Right atrium auricular region (tissue), 2 donors: ENCODE results near the gene CORO2A. TPM values are rescaled to one million over a fixed set of nuclear protein-coding genes. Genes with fewer than 3 reads are reported as not detected.
"Not testable (repeated sequence)": the region's sequence is repeated elsewhere in the genome, so short reads cannot be mapped to it uniquely, and the experiment has no call there.

ENCODE experiments used
- DNase-seq: peaks from one replicate; pipeline ENCODE4 v3.0.0-alpha.2; 2019; ENCODE audit warnings: low spot score
- H3K27ac ChIP-seq, 2 donors: fragments of 200-600 bp; sonication (generic); 1 replicate in 1 of 2; 2 replicates in 1 of 2; pipeline ENCODE4 v1.5.1; 2016 to 2019
- H3K27me3 ChIP-seq, 2 donors: fragments of 200-600 bp; sonication (generic); one replicate each; pipeline versions ENCODE4 v1.5.1 to v1.6.0; 2017 to 2019
- H3K36me3 ChIP-seq: fragments of 200-600 bp; sonication (generic); one replicate; pipeline ENCODE4 v1.5.1; 2016
- H3K4me1 ChIP-seq, 2 donors: fragments of 200-600 bp; sonication (generic); one replicate each; pipeline versions ENCODE4 v1.5.1 to v1.6.0; 2017 to 2019
- H3K4me3 ChIP-seq, 2 donors: fragments of 200-600 bp; sonication (generic); 1 replicate in 1 of 2; 2 replicates in 1 of 2; pipeline ENCODE4 v1.5.1; 2017 to 2019; ENCODE audit warnings: mild to moderate bottlenecking in 1 of 2, moderate library complexity in 1 of 2
- H3K9me3 ChIP-seq, 2 donors: fragments of 200-600 bp; sonication (generic); one replicate each; pipeline ENCODE4 v1.5.1; 2019
- total RNA-seq, 2 donors: library from RNA; depleted of rRNA; stranded (reverse); fragments of >200 nt; gene quantifications; one replicate each; pipeline ENCODE4 v1.1.0, GENCODE V29; 2016
- TF ChIP-seq, protein P1 (sequence below), 2 donors: fragments of 200-600 bp; sonication (generic); IDR thresholded peaks; one replicate each; pipeline ENCODE4 v1.5.1; 2019; ENCODE audit warnings: antibody characterized with exemption in 2 of 2

Gene CORO2A
- total RNA-seq, 2 donors from 2014 or later: 0.39 to 0.44 TPM

DNA sequence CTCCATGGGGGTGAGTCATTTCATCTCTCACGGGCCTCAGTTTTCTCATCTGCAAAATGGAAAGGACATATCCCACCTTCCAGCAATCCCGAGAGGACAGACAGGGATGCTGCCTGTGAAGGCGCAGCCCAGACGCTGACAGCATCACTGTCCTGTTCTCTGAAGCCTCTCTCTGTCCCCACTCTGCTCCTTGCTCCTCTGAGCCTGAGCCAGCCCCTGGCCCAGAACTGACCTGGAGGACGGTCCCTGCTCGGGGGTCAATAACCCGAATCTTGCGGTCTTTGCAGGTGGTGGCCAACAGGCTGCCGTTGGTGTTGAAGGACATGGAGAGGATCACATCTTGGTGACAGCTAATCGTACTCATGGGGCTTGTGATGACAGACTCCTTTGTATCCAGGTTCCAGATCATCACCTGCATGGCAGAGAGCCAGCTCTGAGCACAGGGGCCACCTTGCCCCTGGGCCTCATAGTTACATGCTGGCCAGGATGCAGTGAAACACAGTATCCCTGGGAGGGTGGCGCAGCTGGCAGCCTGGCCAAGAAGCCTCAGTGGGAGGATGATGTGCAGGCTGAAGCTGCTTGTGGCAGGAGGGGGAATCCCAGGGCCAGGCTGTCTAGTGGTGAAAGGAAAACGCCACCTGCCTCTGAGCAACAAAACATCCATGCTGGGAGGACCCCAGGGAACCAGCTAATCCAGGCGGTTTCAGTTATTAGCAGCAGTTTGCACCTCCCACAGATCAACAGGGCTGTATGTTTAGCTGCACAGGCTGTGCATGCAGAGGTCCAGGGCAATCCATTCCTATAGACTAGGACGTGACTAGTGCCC is 59.4 kb downstream of the CORO2A start:
- Histone ChIP-seq H3K4me1 (no peaks in the 10 kb centered on the region), H3K27ac (no peak overlapping the region), H3K4me3 (no peak overlapping the region), H3K27me3 (no peaks in the 10 kb centered on the region), H3K36me3 (no peaks in the 10 kb centered on the region), H3K9me3 (no peaks in the 10 kb centered on the region)
- no peak for DNase-seq
- TF ChIP-seq, protein P1, sequence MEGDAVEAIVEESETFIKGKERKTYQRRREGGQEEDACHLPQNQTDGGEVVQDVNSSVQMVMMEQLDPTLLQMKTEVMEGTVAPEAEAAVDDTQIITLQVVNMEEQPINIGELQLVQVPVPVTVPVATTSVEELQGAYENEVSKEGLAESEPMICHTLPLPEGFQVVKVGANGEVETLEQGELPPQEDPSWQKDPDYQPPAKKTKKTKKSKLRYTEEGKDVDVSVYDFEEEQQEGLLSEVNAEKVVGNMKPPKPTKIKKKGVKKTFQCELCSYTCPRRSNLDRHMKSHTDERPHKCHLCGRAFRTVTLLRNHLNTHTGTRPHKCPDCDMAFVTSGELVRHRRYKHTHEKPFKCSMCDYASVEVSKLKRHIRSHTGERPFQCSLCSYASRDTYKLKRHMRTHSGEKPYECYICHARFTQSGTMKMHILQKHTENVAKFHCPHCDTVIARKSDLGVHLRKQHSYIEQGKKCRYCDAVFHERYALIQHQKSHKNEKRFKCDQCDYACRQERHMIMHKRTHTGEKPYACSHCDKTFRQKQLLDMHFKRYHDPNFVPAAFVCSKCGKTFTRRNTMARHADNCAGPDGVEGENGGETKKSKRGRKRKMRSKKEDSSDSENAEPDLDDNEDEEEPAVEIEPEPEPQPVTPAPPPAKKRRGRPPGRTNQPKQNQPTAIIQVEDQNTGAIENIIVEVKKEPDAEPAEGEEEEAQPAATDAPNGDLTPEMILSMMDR (IDR thresholded peaks at IDR 0.05): no peak

DNA sequence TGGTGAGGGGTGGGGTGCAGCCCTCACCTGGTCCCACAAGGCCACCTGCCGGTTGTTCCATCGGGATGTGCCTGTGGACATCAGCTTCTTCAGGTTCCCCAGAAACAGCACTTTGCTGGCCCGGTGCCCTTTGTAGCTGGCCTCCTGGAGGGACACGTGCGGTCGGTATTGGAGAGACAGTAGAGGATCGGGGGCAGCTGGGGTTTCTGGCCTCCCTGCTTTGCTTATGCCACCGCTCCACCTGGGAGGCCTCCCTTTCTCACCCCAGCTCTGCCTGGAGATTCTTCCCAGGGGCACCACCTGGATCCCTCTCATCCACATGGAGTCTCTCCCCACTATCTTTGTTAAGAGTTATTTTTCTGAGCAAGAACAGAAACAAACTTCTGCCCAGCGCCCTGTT is 60.3 kb downstream of the CORO2A start:
- TF ChIP-seq, protein P1 (IDR thresholded peaks at IDR 0.05): no peak

GRCh38 chr9:98130576-98131228 is 61.7 kb downstream of the CORO2A start:
- TF ChIP-seq, protein P1 (IDR thresholded peaks at IDR 0.05): no peak
- Histone ChIP-seq H3K4me1 (no peaks in the 10 kb centered on the region), H3K9me3 (no peaks in the 10 kb centered on the region), H3K27ac (no peak overlapping the region), H3K4me3 (no peak overlapping the region), H3K36me3 (no peaks in the 10 kb centered on the region), H3K27me3 (no peaks in the 10 kb centered on the region)
- no peak for DNase-seq

More for the DNA sequence above, 60.3 kb downstream of the CORO2A start:
- Histone ChIP-seq H3K9me3 (no peaks in the 10 kb centered on the region), H3K4me1 (no peaks in the 10 kb centered on the region), H3K36me3 (no peaks in the 10 kb centered on the region), H3K27ac (no peak overlapping the region), H3K4me3 (no peak overlapping the region), H3K27me3 (no peaks in the 10 kb centered on the region)
- DNase-seq: no peak

- not testable (repeated sequence) for H3K27me3 ChIP-seq, H3K4me1 ChIP-seq, H3K36me3 ChIP-seq, H3K4me3 ChIP-seq, DNase-seq, H3K27ac ChIP-seq, H3K9me3 ChIP-seq
Measured at GRCh38 chr9:98130060-98130459, 62.4 kb downstream of the CORO2A start.

- H3K27ac ChIP-seq: no peak overlapping the region
- H3K4me3 ChIP-seq: no peak overlapping the region
- no peaks in the 10 kb centered on the region for H3K36me3 ChIP-seq
- DNase-seq: no peak
- no peaks in the 10 kb centered on the region for H3K4me1 ChIP-seq
- no peaks in the 10 kb centered on the region for H3K9me3 ChIP-seq
- TF ChIP-seq, protein P1 (IDR thresholded peaks at IDR 0.05): no peak
- H3K27me3 ChIP-seq: no peaks in the 10 kb centered on the region
Measured at GRCh38 chr9:98129451-98129881, 63.0 kb downstream of the CORO2A start.

DNA sequence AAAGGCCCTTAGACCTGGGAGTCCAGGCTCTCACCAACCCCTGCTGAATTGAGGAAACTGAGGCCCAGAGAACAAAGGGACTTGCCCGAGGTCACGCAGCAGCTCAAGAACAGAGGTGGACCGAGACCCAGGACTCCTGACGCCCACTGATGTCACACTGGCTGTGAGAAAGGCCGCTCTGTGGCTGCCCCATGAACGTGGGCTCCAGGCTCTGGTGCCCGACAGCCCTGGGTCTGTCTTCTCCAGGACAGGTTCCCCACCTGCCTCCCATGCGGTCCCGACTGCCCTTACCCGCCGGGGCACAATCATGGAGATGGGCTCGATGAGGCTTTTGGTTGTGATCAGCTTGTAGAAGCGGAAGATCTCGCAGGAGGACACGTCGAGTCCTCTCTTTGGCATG is 64.1 kb downstream of the CORO2A start:
- H3K9me3 ChIP-seq: no peaks in the 10 kb centered on the region
- H3K27me3 ChIP-seq: no peaks in the 10 kb centered on the region
- no peak for DNase-seq
- no peaks in the 10 kb centered on the region for H3K36me3 ChIP-seq
- no peak overlapping the region for H3K4me3 ChIP-seq
- TF ChIP-seq, protein P1 (IDR thresholded peaks at IDR 0.05): no peak
- no peak overlapping the region for H3K27ac ChIP-seq
- H3K4me1 ChIP-seq: no peaks in the 10 kb centered on the region
